ENCODE measurements around the gene COQ3.

COQ3 gene

DNA sequence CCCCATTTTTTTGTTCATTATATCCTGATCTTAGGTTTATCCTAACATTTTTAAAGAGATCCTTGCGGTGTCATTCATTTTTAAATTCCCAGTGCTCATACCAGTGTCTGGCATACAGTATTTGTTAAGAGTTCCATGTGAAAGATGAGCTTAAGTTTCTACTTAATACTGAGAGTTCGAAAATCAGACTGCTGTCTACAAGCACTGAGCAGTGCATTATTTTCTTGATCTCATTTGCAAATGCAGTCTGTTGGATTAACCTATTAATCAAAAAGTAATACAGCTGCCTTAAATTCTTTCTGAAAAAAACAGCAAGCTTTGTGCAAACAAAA, 663 bp downstream of the COQ3 start:
- intact Hi-C loops (cut with DNase I): loop anchor here (2.0 to 5.0 kb wide), 2 partner anchors 31 to 61 kb away; partner anchors contain the start of gene PNISR
- DNase-seq: no peak

- intact Hi-C loops (cut with DNase I): loop anchor here (5.0 kb wide), 1 partner anchor 59 kb away; no protein-coding TSS in a partner anchor
- no peak for DNase-seq
These were observed 3.1 kb downstream of the COQ3 start for GRCh38 chr6:99390896-99391295.

DNA sequence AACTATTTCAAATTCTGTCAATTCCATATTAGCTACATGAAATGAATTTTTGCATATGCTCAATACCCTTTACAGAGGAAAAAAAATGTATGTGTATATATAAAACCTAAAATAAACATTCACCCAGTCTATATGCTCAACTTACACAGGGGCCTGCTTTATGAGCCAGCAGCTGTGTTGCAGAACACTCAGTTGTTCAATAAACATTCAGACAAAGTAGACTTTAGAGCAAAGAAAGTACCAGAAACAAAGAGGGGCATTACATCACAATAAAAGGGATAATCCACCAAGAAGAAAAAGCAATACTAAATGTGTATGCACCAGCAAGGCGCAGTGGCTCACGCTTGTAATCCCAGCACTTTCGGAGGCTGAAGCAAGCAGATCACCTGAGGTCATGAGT, 9.5 kb downstream of the COQ3 start:
- DNase-seq: no peak
- intact Hi-C loops (cut with DNase I): no loop called here

DNA sequence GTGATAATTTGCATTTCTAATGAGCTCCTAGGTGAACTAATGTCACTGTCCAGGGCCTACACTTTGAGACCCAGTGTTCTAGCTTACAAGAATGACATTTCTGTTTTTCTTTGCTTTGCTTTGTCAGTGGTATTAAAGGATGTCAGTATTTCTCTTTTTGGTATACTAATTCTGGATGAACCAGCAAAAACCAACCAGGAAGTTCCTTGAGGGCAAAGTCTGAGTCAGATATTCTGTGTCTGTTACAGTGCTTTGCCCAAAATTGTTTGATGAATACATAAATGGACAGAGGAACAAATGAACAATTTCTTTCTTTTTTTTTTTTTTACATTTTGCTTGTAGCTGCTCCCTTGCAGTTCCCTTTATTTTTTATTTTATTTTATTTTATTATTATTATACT, 15.4 kb downstream of the COQ3 start:
- intact Hi-C loops (cut with DNase I): no loop called here
- DNase-seq: no peak

DNA sequence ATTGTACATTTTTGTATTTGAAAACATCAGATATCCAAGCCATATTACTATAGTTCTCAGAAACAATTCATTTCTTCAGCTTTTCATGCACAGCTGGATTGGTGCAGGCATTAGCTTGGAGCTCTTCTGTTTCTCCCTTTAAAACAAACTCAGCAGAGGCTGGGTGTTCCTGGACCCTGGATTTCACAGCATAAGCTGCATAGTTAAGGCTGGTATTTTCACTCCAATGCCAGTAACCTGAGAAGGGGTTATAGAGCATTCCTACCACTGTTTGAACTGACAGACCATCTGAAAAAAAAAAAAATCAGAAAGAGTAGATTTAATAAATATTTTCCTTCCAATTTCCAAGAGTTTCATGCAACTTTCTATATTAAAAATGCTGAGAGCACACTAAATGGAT, 24.5 kb downstream of the COQ3 start:
- intact Hi-C loops (cut with DNase I): no loop called here
- no peak for DNase-seq

GRCh38 chr6:99366852-99367251, 27.1 kb downstream of the COQ3 start:
- DNase-seq: no peak
- intact Hi-C loops (cut with DNase I): no loop called here

DNA sequence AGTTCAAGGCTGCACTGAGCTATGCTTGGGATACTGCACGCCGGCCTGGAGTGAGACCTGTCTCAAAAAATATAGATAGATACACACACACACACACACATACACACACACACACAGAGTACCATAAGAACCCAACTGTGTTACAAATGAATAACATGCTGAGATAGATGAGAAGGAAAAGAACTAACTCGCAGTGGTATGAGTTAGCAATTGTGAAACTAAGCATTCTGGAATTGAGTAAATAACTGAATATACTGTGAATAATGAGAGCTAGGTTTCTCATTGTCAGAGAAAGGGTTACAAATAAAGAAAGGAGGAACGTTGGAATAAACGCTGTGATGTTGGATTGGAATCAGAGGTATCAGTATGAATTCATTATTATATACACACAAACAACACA, 30.0 kb downstream of the COQ3 start:
- intact Hi-C loops (cut with DNase I): no loop called here
- DNase-seq: no peak

DNA sequence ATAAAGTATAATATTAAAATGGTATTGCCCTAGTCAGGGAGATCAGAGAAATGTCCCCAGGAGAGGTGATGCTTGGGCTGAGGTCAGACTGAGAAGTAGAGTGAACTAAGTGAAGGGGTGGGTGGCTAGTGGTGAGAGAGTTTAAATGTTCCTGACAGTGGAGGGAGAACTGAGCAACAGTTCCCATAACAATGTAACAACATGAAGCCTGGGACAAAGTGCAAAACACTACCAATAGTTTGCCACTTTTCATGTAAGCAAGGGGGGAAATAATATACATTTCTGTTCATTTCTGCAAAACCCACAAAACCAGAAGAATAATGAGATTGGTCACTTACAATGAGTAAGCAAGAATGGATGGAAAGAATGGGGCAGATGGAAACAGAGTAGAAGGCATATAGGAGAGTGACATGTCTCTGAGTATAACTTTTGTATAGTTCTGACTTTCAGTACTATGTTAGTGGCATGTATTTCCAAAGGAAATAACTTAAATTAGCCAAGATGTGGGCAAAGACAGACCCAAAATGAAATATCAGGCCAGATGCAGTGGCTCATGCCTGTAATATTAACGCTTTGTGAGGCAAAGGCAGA, 31.2 kb downstream of the COQ3 start:
- intact Hi-C loops (cut with DNase I): no loop called here
- DNase-seq: no peak

- intact Hi-C loops (cut with DNase I): no loop called here
These were observed 34.2 kb downstream of the COQ3 start for GRCh38 chr6:99359800-99360199.

DNA sequence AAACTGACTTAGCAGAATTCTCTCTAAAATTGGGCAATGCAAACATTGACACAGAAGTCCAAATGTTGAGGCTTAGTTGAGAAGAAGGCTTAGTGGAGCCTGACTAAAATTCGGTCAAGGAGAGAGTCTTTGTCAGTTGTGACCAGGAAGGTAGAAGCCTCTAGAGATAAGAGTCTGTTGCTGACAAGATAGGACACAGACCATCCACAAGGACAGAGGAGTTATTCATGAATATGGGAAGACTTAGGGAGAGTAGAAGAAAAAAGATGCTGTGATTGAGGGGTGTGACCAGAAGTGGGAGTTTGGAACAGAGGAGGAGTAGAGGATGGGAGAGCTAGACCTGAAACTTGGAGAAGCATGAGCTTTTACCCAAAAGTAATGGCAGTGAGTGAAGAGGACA, 37.4 kb downstream of the COQ3 start:
- no peak for DNase-seq
- intact Hi-C loops (cut with DNase I): no loop called here

More at GRCh38 chr6:99359800-99360199, 34.2 kb downstream of the COQ3 start:
- no peak for DNase-seq

DNA sequence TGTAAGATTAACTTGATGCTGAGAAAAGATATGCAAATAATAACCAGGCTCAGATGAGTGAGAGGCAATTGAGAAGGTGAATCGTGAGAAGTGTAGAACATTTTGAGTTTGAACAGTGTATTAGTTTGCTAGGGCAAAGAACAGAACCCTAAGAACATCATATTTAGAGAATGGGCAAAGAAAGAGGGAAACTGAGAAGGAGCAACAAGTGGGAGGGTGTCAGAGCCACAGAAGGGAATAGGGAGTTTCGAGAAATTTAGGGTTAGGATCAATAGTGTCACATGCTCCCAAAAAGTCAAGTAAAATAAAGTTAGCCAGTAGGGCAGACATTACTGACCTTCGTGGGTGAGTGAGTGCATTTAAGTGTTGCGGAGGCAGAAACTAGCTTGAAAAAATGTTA, 39.0 kb downstream of the COQ3 start:
- intact Hi-C loops (cut with DNase I): no loop called here
- no peak for DNase-seq

- intact Hi-C loops (cut with DNase I): no loop called here
- no peak for DNase-seq
These were observed 40.9 kb downstream of the COQ3 start for GRCh38 chr6:99353126-99353525.

- intact Hi-C loops (cut with DNase I): no loop called here
- peak in 1 of 10 donors; percentile 72 for DNase-seq
These were observed 43.4 kb downstream of the COQ3 start for GRCh38 chr6:99350573-99350972.

DNA sequence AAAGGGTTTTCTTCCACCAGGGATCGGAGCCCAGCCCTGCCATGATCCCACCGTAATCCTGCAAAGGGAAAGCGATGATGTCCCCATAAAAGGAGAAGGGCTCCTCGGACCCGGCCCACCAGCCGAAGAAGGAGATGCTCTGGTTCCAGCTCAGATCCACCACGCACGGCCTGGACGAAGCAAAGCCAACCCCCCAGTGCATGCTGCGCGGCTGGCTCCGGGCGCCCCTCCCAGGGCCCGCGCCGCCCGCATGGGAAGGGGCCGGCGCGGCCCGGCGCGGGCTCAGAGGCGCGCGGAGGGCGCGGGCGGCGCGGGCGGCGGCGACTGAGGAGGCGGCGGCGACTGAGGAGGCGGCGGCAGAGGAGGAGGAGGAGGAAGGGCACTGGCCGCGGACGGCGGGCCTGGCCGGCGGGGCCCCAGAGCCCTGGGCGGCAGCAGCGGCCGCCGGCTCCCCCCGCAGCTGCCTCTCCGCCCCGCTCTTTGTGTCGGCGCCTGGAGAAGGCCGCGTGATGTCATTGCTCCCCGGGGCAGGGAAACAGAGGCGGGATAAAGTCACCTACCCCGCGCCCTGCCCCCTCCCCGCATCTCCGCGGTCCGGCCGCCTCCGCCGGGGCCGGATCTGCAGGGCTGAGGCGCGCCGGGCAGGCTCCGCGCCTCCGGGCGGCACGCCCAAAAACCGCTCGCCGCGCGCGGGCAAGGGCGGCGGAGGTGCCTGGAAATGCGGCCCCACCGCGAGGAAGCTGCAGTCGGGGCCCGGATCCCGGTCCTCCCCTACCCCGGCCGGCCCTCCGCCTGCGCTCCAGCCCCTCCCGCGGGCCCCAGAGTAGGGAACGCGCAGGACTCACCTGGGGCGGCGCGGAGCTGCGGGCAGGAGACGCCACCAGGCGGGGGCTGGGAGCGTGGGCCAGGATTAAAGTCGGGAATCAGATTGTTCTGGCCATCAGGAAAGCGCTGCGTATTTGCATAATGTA, 44.5 kb downstream of the COQ3 start, which contains the start of gene FAXC:
TSS of gene FAXC (minus strand) at position 504 of the 971 bp plus-strand sequence. CDS start at position 202, 302 bp downstream.
- DNase-seq: peak; percentile 19 to 92 (median 50)
- intact Hi-C loops (cut with DNase I): no loop called here

DNA sequence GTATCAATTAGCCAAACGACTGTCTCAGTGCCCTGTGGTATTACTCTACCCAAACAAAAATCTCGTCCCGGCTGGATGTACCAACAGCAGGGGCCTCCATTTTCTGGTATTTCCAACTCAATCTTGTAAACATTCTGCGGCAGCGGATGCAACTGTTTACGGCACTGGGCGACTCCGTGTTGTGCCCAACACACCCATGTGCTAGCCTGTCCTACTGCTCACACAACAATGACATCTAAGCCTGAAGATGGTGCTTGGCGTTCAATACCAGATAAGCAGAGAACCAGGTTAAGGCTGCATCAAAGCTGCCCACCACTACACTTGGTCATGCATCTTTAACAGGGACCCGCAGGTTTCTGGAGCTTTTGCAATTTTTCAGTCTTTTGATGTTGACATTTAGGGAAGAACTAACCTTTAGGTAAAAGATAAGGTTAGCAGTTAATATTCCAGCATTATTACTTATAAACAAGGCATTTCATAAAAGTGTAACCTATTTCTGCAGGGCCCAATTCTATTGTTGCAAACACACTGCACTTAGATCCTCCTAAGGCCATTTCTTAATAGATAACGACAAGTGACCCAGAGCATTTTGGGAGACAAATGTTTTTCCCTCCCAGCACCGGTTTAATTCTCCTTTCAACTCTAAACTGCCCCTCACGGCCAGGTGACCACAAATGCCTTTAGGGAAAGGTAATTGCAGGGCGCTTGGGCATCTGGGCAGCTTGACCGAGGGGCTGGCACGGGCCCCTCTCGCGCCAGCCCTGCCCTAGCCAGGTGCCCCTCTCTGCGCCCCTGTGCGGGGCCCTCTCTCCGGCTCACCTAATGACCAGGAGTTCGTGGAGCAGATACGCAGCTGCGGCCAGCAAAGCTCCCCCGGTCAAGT, 45.5 kb downstream of the COQ3 start:
- peak in 3 of 10 donors; percentile 29 to 83 (median 30) for DNase-seq
- intact Hi-C loops (cut with DNase I): no loop called here

DNA sequence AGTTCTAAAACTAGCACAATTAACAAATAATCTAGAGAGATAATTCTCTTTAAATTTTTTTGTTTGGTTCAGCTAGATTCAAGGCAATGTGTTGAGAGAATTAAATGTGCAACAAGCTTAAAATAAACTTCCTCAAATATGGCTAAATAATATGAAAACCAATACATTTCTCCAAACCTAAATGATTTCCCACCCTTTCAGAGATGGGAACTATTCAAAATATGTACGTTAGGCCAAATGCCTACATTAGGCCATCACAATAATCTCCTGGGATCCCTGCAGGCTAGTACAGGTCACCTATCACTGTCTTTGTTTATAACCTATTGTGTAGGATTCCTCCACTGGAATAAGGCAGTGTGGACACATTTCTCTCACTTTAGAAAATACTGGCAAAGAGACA, 46.2 kb downstream of the COQ3 start:
- DNase-seq: no peak
- intact Hi-C loops (cut with DNase I): no loop called here

DNA sequence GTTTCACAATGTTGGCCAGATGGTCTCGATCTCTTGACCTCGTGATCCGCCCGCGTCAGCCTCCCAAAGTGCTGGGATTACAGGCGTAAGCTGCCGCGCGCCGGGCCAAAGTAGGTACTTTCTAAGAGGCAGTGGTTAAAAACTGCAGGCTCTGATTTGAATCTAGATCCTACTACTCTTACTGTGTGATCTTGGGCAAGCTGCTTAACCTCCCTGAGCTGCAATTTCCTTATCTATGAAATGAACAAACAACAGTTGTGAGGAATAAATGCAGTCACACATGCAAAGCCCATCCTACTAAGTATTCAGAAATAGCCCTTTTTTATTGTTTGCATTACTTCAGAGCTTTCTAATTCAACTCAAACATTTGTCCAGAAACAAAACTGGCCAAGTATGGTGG, 47.4 kb downstream of the COQ3 start:
- DNase-seq: no peak
- intact Hi-C loops (cut with DNase I): no loop called here

DNA sequence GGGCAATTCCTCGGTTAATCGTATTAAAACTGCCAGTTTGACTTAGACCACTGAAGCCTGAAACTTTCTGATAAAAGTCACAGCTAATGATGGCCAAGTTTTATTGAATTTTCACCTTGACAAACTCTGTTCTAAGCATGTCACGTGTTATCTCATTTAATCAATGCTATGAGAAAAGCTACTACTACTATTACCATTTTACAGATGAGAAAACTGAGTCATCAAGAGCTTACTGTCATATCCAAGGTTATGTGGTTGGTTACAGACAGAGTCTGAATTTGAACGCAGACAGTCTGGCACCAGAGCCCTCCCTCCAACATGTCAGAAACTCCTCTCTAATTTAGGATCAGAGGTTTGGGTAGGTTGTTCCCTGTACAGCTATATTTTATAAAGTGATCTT, 48.8 kb downstream of the COQ3 start:
- DNase-seq: no peak
- intact Hi-C loops (cut with DNase I): no loop called here

GRCh38 chr6:99344289-99344688, 49.7 kb downstream of the COQ3 start:
- intact Hi-C loops (cut with DNase I): no loop called here
- DNase-seq: no peak

DNA sequence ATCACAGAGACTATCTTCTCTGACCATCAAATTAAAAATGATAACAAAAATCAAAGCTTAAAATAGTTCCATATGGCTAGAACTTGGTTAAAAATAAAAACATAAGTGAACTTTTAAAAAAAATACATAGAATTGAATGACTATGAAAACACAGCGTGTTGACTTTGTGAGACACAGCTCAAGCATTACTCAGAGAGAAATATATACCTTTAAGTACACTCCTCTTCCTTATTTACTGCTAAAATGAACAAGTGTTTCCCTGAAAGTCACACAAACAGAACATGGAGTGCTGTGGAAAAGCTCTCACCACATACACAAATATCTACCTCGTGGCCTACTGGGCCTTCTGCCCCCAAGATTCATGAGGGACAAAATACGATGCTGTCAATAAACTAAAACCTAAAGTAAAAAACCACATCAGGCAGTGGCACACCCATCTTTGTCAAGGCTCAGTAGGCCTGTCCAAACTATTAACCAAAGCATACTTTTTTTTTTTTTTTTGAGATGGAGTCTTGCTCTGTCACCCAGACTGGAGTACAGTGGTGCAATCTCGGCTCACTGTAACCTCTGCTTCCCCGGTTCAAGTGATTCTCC, 52.0 kb downstream of the COQ3 start:
- intact Hi-C loops (cut with DNase I): no loop called here
- no peak for DNase-seq

Measured in posterior cingulate gyrus (tissue), 11 donors.